Karpas-422 (cell line): ENCODE data around the gene FBN1. TPM values are rescaled to one million over a fixed set of nuclear protein-coding genes. Genes with fewer than 3 reads are reported as not detected.

Experiments used
- DNase-seq: peaks from one replicate; pipeline ENCODE4 v3.0.0-alpha.2; 2015
- H2AFZ ChIP-seq: fragments of 200-600 bp; sonication (generic); 2 replicates; pipeline ENCODE4 v1.6.1; 2014; ENCODE audit warnings: antibody characterized with exemption, low read length, mixed read lengths
- H3K27ac ChIP-seq: fragments of 200-600 bp; sonication (generic); 2 replicates; pipeline ENCODE4 v1.5.1; 2014; ENCODE audit warnings: mild to moderate bottlenecking, low read length, moderate library complexity
- H3K27me3 ChIP-seq: fragments of 200-600 bp; sonication (generic); 2 replicates; pipeline ENCODE4 v1.6.1; 2014; ENCODE audit warnings: low read length, mixed read lengths
- H3K36me3 ChIP-seq: fragments of 200-600 bp; sonication (generic); 2 replicates; pipeline ENCODE4 v1.6.1; 2014; ENCODE audit warnings: low read length, mixed read lengths; ENCODE audit not compliant: insufficient read depth
- H3K4me1 ChIP-seq: fragments of 200-600 bp; sonication (generic); 2 replicates; pipeline ENCODE4 v1.6.1; 2014; ENCODE audit warnings: mild to moderate bottlenecking, low read length, mixed read lengths
- H3K4me2 ChIP-seq: fragments of 200-600 bp; sonication (generic); 2 replicates; pipeline ENCODE4 v1.6.1; 2014; ENCODE audit warnings: low read length, low read depth, mild to moderate bottlenecking; ENCODE audit not compliant: poor library complexity, severe bottlenecking
- H3K4me3 ChIP-seq: fragments of 200-600 bp; sonication (generic); 2 replicates; pipeline ENCODE4 v1.5.1; 2014; ENCODE audit warnings: mild to moderate bottlenecking, antibody characterized with exemption, low read length, mixed read lengths
- H3K79me2 ChIP-seq: fragments of 200-600 bp; sonication (generic); 2 replicates; pipeline ENCODE4 v1.6.1; 2014; ENCODE audit warnings: mild to moderate bottlenecking, low read length, mixed read lengths
- H3K9ac ChIP-seq: fragments of 200-600 bp; sonication (generic); 2 replicates; pipeline ENCODE4 v1.6.0; 2014; ENCODE audit warnings: low read length
- H3K9me2 ChIP-seq: fragments of 200-600 bp; sonication (generic), shearing (Covaris generic); replicated peaks from 2 replicates; pipeline ENCODE4 v1.6.0; 2014; ENCODE audit warnings: mild to moderate bottlenecking, low read length, moderate library complexity; ENCODE audit not compliant: insufficient read depth
- H3K9me3 ChIP-seq: fragments of 300-700, 200-600 bp; sonication (generic); 2 replicates; pipeline ENCODE4 v1.6.1; 2014; ENCODE audit warnings: low read length, mixed read lengths
- H4K20me1 ChIP-seq: fragments of 200-600 bp; sonication (generic); 2 replicates; pipeline ENCODE4 v1.6.1; 2014; ENCODE audit warnings: mild to moderate bottlenecking, antibody characterized with exemption, low read length, low read depth; ENCODE audit not compliant: insufficient read depth
- total RNA-seq: library from RNA; depleted of rRNA; stranded (reverse); fragments of >200 nt; shearing (Covaris generic); gene quantifications from 2 replicates; pipeline ENCODE4 v1.2.3, GENCODE V29; 2014; ENCODE audit warnings: low replicate concordance

FBN1 gene
- total RNA-seq, 1 experiment from 2014 or later: 0.86 TPM

- Histone ChIP-seq H3K4me3 (no peak overlapping the region), H2AFZ (no peak overlapping the region), H3K4me1 (no peaks in the 10 kb centered on the region), H3K79me2 (no peaks in the 10 kb centered on the region), H4K20me1 (no peaks in the 10 kb centered on the region), H3K27me3 (no peaks in the 10 kb centered on the region), H3K9me2 (no peaks in the 10 kb centered on the region), H3K27ac (no peak overlapping the region), H3K4me2 (no peak overlapping the region), H3K36me3 (no peaks in the 10 kb centered on the region), H3K9me3 (no peaks in the 10 kb centered on the region), H3K9ac (no peak overlapping the region)
- no peak for DNase-seq
These were observed 230.2 kb downstream of the FBN1 start for GRCh38 chr15:48415036-48415886.

GRCh38 chr15:48414015-48414414 is 231.5 kb downstream of the FBN1 start:
- Histone ChIP-seq H3K4me2 (no peak overlapping the region), H3K27me3 (no peaks in the 10 kb centered on the region), H2AFZ (no peak overlapping the region), H3K4me1 (no peaks in the 10 kb centered on the region), H3K79me2 (no peaks in the 10 kb centered on the region), H3K9me3 (no peaks in the 10 kb centered on the region), H3K9me2 (no peaks in the 10 kb centered on the region), H3K4me3 (no peak overlapping the region), H3K36me3 (no peaks in the 10 kb centered on the region), H3K9ac (no peak overlapping the region), H4K20me1 (no peaks in the 10 kb centered on the region), H3K27ac (no peak overlapping the region)
- DNase-seq: no peak

- no peak overlapping the region for H3K4me3 ChIP-seq
- H3K9ac ChIP-seq: no peak overlapping the region
- H2AFZ ChIP-seq: no peak overlapping the region
- H4K20me1 ChIP-seq: no peaks in the 10 kb centered on the region
- no peaks in the 10 kb centered on the region for H3K9me3 ChIP-seq
- H3K27me3 ChIP-seq: no peaks in the 10 kb centered on the region
- DNase-seq: no peak
- no peaks in the 10 kb centered on the region for H3K9me2 ChIP-seq
- H3K36me3 ChIP-seq: no peaks in the 10 kb centered on the region
- no peak overlapping the region for H3K27ac ChIP-seq
- H3K4me2 ChIP-seq: no peak overlapping the region
- no peaks in the 10 kb centered on the region for H3K79me2 ChIP-seq
- H3K4me1 ChIP-seq: no peaks in the 10 kb centered on the region
These were observed 232.2 kb downstream of the FBN1 start for GRCh38 chr15:48413304-48413703.

GRCh38 chr15:48411971-48412591 is 233.4 kb downstream of the FBN1 start:
- H3K9me2 ChIP-seq: no peaks in the 10 kb centered on the region
- H3K79me2 ChIP-seq: no peaks in the 10 kb centered on the region
- no peaks in the 10 kb centered on the region for H3K27me3 ChIP-seq
- no peaks in the 10 kb centered on the region for H3K9me3 ChIP-seq
- H3K4me2 ChIP-seq: peak overlapping the region; percentile 7
- H2AFZ ChIP-seq: no peak overlapping the region
- no peak for DNase-seq
- no peak overlapping the region for H3K9ac ChIP-seq
- H3K27ac ChIP-seq: no peak overlapping the region
- no peaks in the 10 kb centered on the region for H4K20me1 ChIP-seq
- H3K4me3 ChIP-seq: no peak overlapping the region
- no peaks in the 10 kb centered on the region for H3K36me3 ChIP-seq
- no peaks in the 10 kb centered on the region for H3K4me1 ChIP-seq

- no peaks in the 10 kb centered on the region for H3K9me3 ChIP-seq
- no peak overlapping the region for H3K4me2 ChIP-seq
- no peak overlapping the region for H3K27ac ChIP-seq
- no peaks in the 10 kb centered on the region for H3K79me2 ChIP-seq
- H3K4me1 ChIP-seq: no peaks in the 10 kb centered on the region
- no peaks in the 10 kb centered on the region for H3K27me3 ChIP-seq
- H3K36me3 ChIP-seq: no peaks in the 10 kb centered on the region
- no peak overlapping the region for H2AFZ ChIP-seq
- H3K4me3 ChIP-seq: no peak overlapping the region
- H3K9me2 ChIP-seq: no peaks in the 10 kb centered on the region
- no peak overlapping the region for H3K9ac ChIP-seq
- no peak for DNase-seq
- H4K20me1 ChIP-seq: no peaks in the 10 kb centered on the region
These were observed 235.9 kb downstream of the FBN1 start for GRCh38 chr15:48409623-48410022.

GRCh38 chr15:48408327-48408726 is 237.2 kb downstream of the FBN1 start:
- H3K27me3 ChIP-seq: no peaks in the 10 kb centered on the region
- H3K9ac ChIP-seq: no peak overlapping the region
- H3K4me3 ChIP-seq: no peak overlapping the region
- no peaks in the 10 kb centered on the region for H3K9me3 ChIP-seq
- no peak overlapping the region for H3K27ac ChIP-seq
- H2AFZ ChIP-seq: no peak overlapping the region
- no peak overlapping the region for H3K4me2 ChIP-seq
- no peaks in the 10 kb centered on the region for H3K36me3 ChIP-seq
- no peaks in the 10 kb centered on the region for H3K9me2 ChIP-seq
- no peaks in the 10 kb centered on the region for H4K20me1 ChIP-seq
- no peak for DNase-seq
- no peaks in the 10 kb centered on the region for H3K4me1 ChIP-seq
- no peaks in the 10 kb centered on the region for H3K79me2 ChIP-seq

GRCh38 chr15:48407646-48408045 is 237.9 kb downstream of the FBN1 start:
- no peak overlapping the region for H3K9ac ChIP-seq
- DNase-seq: no peak
- H3K4me1 ChIP-seq: no peaks in the 10 kb centered on the region
- H3K79me2 ChIP-seq: no peaks in the 10 kb centered on the region
- H3K4me2 ChIP-seq: no peak overlapping the region
- H3K27ac ChIP-seq: no peak overlapping the region
- H3K36me3 ChIP-seq: no peaks in the 10 kb centered on the region
- no peak overlapping the region for H3K4me3 ChIP-seq
- no peaks in the 10 kb centered on the region for H4K20me1 ChIP-seq
- no peaks in the 10 kb centered on the region for H3K9me3 ChIP-seq
- no peaks in the 10 kb centered on the region for H3K27me3 ChIP-seq
- no peaks in the 10 kb centered on the region for H3K9me2 ChIP-seq
- no peak overlapping the region for H2AFZ ChIP-seq

- Histone ChIP-seq H3K9ac (no peak overlapping the region), H4K20me1 (no peaks in the 10 kb centered on the region), H3K4me3 (no peak overlapping the region), H3K4me1 (no peaks in the 10 kb centered on the region), H3K9me3 (no peaks in the 10 kb centered on the region), H3K36me3 (no peaks in the 10 kb centered on the region), H3K27me3 (no peaks in the 10 kb centered on the region), H3K4me2 (no peak overlapping the region), H3K79me2 (no peaks in the 10 kb centered on the region), H3K9me2 (no peaks in the 10 kb centered on the region), H3K27ac (no peak overlapping the region), H2AFZ (no peak overlapping the region)
- peak; percentile 47 for DNase-seq
These were observed 238.6 kb downstream of the FBN1 start for GRCh38 chr15:48406911-48407310.
